GM10847 (cell line): Measurements from ENCODE around the gene ERCC2.

ENCODE experiments used
- POLR2A ChIP-seq: IDR thresholded peaks from 2 replicates; pipeline ENCODE4 v1.6.1; 2011; ENCODE audit not compliant: insufficient read length; ENCODE audit errors: extremely low read depth

ERCC2 gene

GRCh38 chr19:45364696-45365095, 5.7 kb downstream of the ERCC2 start:
- TF ChIP-seq POLR2A, result no peak

DNA sequence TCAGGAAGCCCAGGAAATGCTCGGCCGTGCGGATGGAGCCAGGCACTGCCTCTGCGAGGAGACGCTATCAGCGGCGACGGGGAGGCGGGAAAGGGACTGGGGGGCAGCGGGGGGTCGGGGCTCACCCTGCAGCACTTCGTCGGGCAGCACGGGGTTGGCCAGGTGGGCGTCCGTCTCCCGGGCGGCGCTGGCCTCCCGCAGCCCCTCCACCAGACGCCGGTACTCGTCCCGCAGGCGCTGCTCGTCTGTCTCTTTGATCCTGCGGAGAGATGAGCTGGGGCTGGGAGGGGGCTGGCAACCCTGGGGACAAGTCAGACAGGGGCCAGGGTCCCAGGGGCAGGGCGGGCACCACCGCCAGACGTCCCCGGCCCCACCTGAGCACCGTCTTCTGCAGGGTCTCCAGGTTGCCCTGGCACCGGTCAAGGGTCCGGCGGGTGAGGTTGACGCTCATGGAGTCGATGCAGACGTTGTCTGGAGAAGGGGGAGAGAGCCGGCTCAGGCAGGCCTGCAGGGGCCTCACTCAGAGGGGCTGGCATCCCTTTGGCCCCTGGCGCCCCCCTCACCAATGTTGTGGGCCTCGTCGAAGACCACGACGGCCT, 6.4 kb downstream of the ERCC2 start:
- no peak for TF ChIP-seq POLR2A

- no peak for TF ChIP-seq POLR2A
Measured at GRCh38 chr19:45362291-45362690, 8.1 kb downstream of the ERCC2 start.

- TF ChIP-seq POLR2A, result no peak
Measured at GRCh38 chr19:45361608-45362007, 8.8 kb downstream of the ERCC2 start.

DNA sequence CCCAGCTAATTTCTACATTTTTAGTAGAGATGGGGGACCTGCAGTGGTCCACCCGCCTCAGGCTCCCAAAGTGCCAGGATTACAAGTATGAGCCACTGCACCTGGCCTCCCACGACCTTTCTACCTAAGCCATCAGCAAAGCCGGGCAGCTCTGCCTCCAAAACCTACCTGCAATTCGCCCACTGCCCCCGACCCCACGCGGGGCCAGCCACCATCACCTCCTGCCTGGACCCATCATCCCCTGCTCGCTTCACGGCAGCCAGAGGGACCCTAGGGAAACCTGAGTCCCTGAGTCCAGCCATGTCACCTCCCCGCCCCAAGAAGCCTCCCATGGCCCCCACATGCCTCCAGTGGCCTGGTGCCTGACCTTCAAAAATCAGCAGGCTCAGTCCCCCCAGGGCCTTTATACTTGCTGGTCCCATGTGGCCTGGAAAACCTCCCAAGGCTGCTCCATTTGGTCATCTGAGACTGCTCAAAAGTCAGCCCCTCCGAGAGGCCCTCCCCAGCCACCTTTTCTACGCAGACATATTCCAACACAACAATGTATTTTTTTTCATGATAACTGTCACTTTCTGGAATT, 12.1 kb downstream of the ERCC2 start:
- TF ChIP-seq POLR2A, result no peak

DNA sequence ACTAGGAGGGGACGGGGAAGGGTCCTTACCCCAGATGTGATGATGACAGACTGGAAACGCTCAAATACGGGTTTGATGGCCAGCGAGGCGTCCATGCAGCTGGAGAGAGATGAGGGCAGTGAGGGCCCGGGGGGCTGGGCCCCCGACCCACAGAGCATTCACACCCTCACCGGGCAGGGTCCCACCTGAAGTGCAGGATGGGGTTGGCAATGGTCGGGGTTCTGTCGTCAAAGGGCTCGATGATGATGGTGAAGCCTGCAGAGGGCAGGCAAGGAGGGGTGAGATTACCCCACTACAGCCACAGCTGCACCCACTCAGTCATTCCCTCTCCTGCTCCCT, 13.0 kb downstream of the ERCC2 start:
- no peak for TF ChIP-seq POLR2A

- TF ChIP-seq POLR2A, result no peak
Measured at GRCh38 chr19:45356760-45357444, 13.5 kb downstream of the ERCC2 start.

DNA sequence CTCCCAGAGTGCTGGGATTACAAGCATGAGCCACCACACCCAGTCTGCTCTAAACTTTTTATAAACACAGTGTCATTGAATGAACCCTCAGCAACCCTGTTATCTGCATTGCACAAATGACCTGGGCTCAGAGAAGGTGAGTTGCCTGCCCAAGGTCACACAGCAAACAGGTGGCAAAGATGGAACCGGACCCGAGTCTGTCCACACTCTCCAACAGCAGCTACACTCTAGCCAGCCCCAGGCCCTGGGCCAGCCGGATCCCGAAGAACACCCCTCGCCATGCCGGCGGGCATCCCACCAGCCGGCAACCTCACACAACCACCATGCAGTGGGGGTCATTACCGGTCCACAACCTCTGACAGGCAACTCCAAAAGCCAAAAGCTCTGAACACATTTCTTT, 14.5 kb downstream of the ERCC2 start:
- TF ChIP-seq POLR2A, result no peak

GRCh38 chr19:45355402-45355801, 15.0 kb downstream of the ERCC2 start:
- no peak for TF ChIP-seq POLR2A

- TF ChIP-seq POLR2A, result no peak
Measured at GRCh38 chr19:45354241-45354842, 16.0 kb downstream of the ERCC2 start.

DNA sequence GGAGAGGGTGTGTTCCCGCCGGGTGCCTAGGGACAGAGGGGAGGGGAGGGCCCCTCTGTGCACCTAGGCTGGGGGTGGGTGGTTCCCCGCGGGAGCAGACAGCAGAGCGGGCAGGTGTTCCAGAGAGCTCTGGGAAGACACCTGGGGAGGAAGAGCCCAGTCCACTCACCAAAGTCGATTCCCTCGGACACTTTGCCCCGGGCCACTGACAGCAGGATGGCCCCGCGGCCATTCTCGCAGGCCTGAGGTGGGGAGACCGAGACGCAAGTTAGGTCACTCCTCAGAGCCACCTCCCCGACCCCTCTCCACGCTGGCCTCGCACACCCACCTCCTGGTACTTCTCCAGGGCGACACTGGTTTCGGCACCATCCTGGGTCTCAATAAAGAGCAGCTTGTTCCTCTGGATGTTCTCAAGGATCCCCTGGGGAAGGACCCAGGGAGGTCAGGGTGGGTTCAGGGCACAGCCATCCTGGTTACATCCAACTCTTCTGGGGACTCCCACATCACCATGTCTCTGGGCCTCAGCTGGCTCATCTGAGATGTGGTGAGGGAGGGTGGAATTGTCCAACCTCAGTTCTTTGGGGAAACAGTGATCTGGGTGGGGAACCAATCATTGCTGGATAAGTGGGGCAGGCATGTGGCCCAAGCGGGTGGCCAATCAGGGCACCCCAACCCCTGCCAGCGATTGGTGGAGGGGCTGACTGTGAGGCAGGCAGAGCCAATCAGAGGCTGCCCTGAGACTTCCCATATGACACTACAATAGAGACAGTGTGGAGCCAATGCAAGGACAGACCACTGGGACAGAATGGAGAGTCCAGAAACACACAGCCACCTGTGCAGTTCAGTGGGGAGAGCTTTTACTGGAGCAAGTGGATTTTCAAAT, 17.2 kb downstream of the ERCC2 start:
- TF ChIP-seq POLR2A, result no peak

DNA sequence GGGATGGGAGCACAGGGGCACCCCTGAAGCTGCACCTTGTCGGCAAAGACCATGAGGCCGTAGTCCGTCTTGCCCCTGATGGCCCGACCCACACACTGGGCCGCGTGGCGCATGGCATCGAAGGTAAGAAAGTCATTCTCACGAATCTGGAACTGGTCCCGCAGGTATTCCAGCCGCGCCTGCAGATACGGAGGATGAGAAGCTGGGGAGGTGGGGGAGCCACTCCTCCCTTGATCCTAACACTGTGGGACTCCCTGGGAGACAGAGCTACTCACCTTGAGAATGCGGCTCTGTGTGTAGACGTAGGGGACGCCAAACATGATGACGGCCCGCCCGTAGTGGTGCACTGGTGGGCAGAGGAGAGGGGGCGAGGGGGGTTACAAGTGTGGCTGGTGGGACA, 17.9 kb downstream of the ERCC2 start:
- no peak for TF ChIP-seq POLR2A

GRCh38 chr19:45352062-45352461, 18.3 kb downstream of the ERCC2 start:
- no peak for TF ChIP-seq POLR2A

DNA sequence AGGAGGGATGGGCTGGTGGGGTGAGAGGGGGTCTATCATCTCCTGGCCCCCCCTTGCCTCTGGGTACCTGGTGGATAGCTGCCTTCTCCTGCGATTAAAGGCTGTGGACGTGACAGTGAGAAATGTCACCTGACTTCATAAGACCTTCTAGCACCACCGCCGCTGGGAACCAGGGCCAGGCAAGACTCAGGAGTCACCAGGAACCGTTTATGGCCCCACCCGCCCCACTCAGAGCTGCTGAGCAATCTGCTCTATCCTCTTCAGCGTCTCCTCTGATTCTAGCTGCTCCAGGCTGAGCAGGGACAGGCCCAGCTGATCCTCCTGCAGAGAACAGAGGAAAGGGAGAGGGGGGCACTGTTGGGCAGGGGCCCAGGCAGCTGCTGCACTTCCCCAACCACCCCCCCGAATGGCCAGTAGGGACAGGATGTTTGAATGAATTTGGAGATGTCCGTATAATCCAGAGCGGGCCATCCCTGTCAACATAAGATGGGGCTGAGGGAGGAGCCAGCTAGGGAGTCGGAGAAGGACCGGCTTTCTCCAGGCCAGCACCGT, 18.9 kb downstream of the ERCC2 start:
- no peak for TF ChIP-seq POLR2A

GRCh38 chr19:45350477-45351058, 19.8 kb downstream of the ERCC2 start:
- no peak for TF ChIP-seq POLR2A
